ENCODE data around the gene BNIP5. TPM values are rescaled to one million over a fixed set of nuclear protein-coding genes. Genes with fewer than 3 reads are reported as not detected.

The BNIP5 gene
- total RNA-seq, 2 donors from 2014 or later = not detected

DNA sequence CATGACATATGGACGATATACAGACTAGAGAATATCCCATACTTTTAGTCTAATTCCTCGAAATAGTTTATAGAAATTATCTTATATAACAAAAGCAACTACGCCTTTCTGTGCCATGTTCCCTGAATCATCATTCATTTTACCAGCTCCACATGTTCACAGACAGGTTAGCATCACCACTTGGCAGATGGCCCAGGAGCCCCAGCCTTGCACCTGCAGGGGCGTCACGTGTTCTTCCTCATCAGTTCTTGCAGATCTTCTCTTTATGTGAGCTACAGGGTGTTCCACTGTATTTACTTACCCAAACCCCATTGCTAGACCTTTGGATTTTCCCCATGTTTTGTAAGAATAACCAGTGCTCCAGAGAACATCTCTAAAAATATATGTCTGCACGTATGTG lies 12.6 kb upstream of the BNIP5 start:
- 89 to 95% methylated on average over 2 to 6 of the region's 6 CpGs for WGBS, 2 experiments (ENCODE audit: insufficient coverage in 1 of 2, insufficient read length in 1 of 2)
- peak; percentile 4 for DNase-seq
- Histone ChIP-seq H3K9ac (ENCODE audit: extremely low read depth, low read length, poor library complexity, severe bottlenecking) (no peak overlapping the region), H3K27ac (ENCODE audit: low read depth, low read length) (no peak overlapping the region), H3K36me3 (ENCODE audit: control insufficient read depth, insufficient read depth, low read length) (no peaks in the 10 kb centered on the region), H3K9me3 (ENCODE audit: control insufficient read depth, low read length) (peaks cover 5% of the 10 kb centered on the region), H3K27me3 (ENCODE audit: control insufficient read depth, insufficient read depth, low read length, poor library complexity, severe bottlenecking) (no peaks in the 10 kb centered on the region), H3K4me3 (ENCODE audit: low read length) (no peak overlapping the region), H3K4me1 (ENCODE audit: control insufficient read depth, insufficient read depth, low read length) (no peaks in the 10 kb centered on the region)
- no peaks in the 10 kb centered on the region for H3K36me3 Mint-ChIP-seq (ENCODE audit: low read depth)
- H3K27ac Mint-ChIP-seq = no peak overlapping the region
- peaks cover 11% of the 10 kb centered on the region for H3K4me1 Mint-ChIP-seq
- H3K9me3 Mint-ChIP-seq = peaks cover 4% of the 10 kb centered on the region
- TF ChIP-seq, protein P1, sequence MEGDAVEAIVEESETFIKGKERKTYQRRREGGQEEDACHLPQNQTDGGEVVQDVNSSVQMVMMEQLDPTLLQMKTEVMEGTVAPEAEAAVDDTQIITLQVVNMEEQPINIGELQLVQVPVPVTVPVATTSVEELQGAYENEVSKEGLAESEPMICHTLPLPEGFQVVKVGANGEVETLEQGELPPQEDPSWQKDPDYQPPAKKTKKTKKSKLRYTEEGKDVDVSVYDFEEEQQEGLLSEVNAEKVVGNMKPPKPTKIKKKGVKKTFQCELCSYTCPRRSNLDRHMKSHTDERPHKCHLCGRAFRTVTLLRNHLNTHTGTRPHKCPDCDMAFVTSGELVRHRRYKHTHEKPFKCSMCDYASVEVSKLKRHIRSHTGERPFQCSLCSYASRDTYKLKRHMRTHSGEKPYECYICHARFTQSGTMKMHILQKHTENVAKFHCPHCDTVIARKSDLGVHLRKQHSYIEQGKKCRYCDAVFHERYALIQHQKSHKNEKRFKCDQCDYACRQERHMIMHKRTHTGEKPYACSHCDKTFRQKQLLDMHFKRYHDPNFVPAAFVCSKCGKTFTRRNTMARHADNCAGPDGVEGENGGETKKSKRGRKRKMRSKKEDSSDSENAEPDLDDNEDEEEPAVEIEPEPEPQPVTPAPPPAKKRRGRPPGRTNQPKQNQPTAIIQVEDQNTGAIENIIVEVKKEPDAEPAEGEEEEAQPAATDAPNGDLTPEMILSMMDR (conservative IDR thresholded peaks at IDR 0.05) = no peak
- no peak overlapping the region for H3K4me3 Mint-ChIP-seq
- no peaks in the 10 kb centered on the region for H3K27me3 Mint-ChIP-seq (ENCODE audit: insufficient read depth)

GRCh38 chr6:36347621-36348020 lies 10.9 kb upstream of the BNIP5 start:
- no peak overlapping the region for H3K4me3 ChIP-seq (ENCODE audit: low read length)
- TF ChIP-seq, protein P1 (conservative IDR thresholded peaks at IDR 0.05) = no peak

GRCh38 chr6:36346486-36347273 lies 10.0 kb upstream of the BNIP5 start:
- H3K27ac ChIP-seq (ENCODE audit: low read depth, low read length) = no peak overlapping the region
- no peak overlapping the region for H3K4me3 Mint-ChIP-seq
- peaks cover 11% of the 10 kb centered on the region for H3K4me1 Mint-ChIP-seq

More at GRCh38 chr6:36347621-36348020, 10.9 kb upstream of the BNIP5 start:
- Mint-ChIP-seq H3K9me3 (peaks cover under 1% of the 10 kb centered on the region), H3K4me3 (no peak overlapping the region), H3K36me3 (ENCODE audit: low read depth) (no peaks in the 10 kb centered on the region), H3K27ac (no peak overlapping the region), H3K27me3 (ENCODE audit: insufficient read depth) (no peaks in the 10 kb centered on the region), H3K4me1 (peaks cover 11% of the 10 kb centered on the region)
- peak; percentile 34 for DNase-seq
- H3K36me3 ChIP-seq (ENCODE audit: control insufficient read depth, insufficient read depth, low read length) = no peaks in the 10 kb centered on the region
- no peaks in the 10 kb centered on the region for H3K27me3 ChIP-seq (ENCODE audit: control insufficient read depth, insufficient read depth, low read length, poor library complexity, severe bottlenecking)
- H3K27ac ChIP-seq (ENCODE audit: low read depth, low read length) = no peak overlapping the region
- H3K9ac ChIP-seq (ENCODE audit: extremely low read depth, low read length, poor library complexity, severe bottlenecking) = no peak overlapping the region
- peaks cover 3% of the 10 kb centered on the region for H3K9me3 ChIP-seq (ENCODE audit: control insufficient read depth, low read length)
- H3K4me1 ChIP-seq (ENCODE audit: control insufficient read depth, insufficient read depth, low read length) = no peaks in the 10 kb centered on the region
- whole genome bisulfite sequencing, 2 experiments (ENCODE audit: insufficient coverage in 1 of 2, insufficient read length in 1 of 2) = 91 to 94% methylated on average over 3 to 4 of the region's 4 CpGs

More at GRCh38 chr6:36346486-36347273, 10.0 kb upstream of the BNIP5 start:
- TF ChIP-seq, protein P1 (conservative IDR thresholded peaks at IDR 0.05) = no peak
- no peaks in the 10 kb centered on the region for H3K27me3 ChIP-seq (ENCODE audit: control insufficient read depth, insufficient read depth, low read length, poor library complexity, severe bottlenecking)
- H3K4me3 ChIP-seq (ENCODE audit: low read length) = no peak overlapping the region
- no peaks in the 10 kb centered on the region for H3K36me3 Mint-ChIP-seq (ENCODE audit: low read depth)
- no peak overlapping the region for H3K9ac ChIP-seq (ENCODE audit: extremely low read depth, low read length, poor library complexity, severe bottlenecking)
- no peaks in the 10 kb centered on the region for H3K4me1 ChIP-seq (ENCODE audit: control insufficient read depth, insufficient read depth, low read length)
- DNase-seq = peak; percentile 42
- no peaks in the 10 kb centered on the region for H3K36me3 ChIP-seq (ENCODE audit: control insufficient read depth, insufficient read depth, low read length)
- H3K27me3 Mint-ChIP-seq (ENCODE audit: insufficient read depth) = no peaks in the 10 kb centered on the region
- H3K27ac Mint-ChIP-seq = no peak overlapping the region
- no peaks in the 10 kb centered on the region for H3K9me3 Mint-ChIP-seq
- 95 to 97% methylated on average over 18 to 20 of the region's 20 CpGs for WGBS, 2 experiments (ENCODE audit: insufficient coverage in 1 of 2, insufficient read length in 1 of 2)
- no peaks in the 10 kb centered on the region for H3K9me3 ChIP-seq (ENCODE audit: control insufficient read depth, low read length)

Measured in endodermal cell (in vitro differentiated cells).